GM12874 (cell line): Measurements from ENCODE around the gene PDE4A.

Source experiments
- CTCF ChIP-seq: IDR thresholded peaks from 2 replicates; pipeline ENCODE4 v1.5.1; 2011; ENCODE audit warnings: low read depth, mild to moderate bottlenecking, control low read depth, low read length, moderate library complexity; ENCODE audit not compliant: insufficient read depth

Gene PDE4A

GRCh38 chr19:10407096-10407495, 13.2 kb upstream of the PDE4A start:
- no peak for TF ChIP-seq CTCF

- no peak for TF ChIP-seq CTCF
Measured at GRCh38 chr19:10408511-10409283, 11.6 kb upstream of the PDE4A start.

DNA sequence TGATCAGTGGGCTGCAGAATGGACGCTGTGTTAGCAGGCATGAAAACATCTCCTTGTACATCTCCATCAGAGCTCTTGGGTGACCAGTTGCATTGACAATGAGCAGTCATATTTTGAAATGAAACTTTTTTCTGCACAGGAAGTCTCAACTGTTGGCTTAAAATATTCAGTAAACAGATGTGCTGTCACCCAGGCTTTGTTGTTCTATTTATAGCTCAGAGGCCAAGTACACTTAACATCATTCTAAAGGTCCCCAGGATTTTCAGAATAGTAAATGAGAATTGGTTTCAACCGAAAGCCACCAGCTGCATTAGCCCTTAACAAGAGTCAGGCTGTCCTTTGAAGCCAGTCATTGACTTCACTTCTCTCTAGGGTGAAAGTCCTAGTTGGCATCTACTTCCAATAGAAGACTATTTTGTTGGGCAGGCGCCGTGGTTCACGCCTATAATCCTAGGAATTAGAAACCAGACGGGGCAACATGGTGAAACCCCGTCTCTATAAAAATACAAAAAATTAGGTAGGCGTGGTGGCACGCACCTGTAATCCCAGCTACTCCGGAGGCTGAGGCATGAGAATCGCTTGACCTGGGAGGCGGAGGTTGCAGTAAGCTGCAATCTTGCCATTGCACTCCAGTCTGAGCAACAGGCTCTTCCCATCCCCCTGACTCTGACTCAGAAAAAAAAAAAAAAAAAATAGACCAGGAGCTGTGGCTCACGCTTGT, 7.9 kb upstream of the PDE4A start:
- TF ChIP-seq CTCF: no peak

- no peak for TF ChIP-seq CTCF
Measured at GRCh38 chr19:10416083-10416379, 4.3 kb upstream of the PDE4A start.

GRCh38 chr19:10416380-10417257, 3.7 kb upstream of the PDE4A start:
- TF ChIP-seq CTCF: peak; percentile 88

DNA sequence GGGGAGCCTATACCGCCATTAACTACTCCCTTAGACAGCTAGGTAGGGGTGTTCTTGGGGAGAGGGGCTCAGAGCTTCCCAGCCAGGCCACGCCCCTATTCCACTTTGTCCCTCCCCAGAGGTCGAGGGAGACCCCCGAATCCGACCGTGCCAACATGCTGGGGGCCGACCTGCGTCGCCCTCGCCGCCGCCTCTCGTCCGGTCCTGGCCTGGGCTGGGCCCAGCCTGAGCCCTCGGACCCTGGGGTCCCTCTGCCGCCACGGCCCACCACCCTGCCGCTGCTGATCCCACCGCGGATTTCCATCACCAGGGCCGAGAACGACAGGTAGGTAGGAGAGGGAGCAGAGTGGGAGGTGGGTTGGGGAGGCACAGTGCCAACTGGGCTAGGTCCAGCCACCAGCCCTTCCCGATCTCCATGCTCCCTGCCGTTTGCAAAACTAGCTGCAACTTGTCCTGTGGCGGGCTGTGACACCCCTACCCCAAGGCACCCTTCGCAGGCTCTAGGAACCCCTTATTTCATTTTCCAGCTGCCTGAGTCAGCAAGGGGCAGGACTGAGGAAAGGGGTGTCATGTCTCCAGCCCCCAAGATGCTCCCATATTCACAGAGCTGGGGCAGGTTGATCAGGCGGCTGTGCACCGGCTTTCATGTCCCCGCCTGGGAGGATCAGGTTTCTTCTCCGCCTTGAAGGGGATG, 2.6 kb upstream of the PDE4A start:
- no peak for TF ChIP-seq CTCF

- TF ChIP-seq CTCF: no peak
Measured at GRCh38 chr19:10418235-10418484, 2.2 kb upstream of the PDE4A start.
